Measurements from ENCODE around the gene GLG1.
"Not testable (repeated sequence)": the region's sequence is repeated elsewhere in the genome, so short reads cannot be mapped to it uniquely, and the experiment has no call there.

The GLG1 gene

DNA sequence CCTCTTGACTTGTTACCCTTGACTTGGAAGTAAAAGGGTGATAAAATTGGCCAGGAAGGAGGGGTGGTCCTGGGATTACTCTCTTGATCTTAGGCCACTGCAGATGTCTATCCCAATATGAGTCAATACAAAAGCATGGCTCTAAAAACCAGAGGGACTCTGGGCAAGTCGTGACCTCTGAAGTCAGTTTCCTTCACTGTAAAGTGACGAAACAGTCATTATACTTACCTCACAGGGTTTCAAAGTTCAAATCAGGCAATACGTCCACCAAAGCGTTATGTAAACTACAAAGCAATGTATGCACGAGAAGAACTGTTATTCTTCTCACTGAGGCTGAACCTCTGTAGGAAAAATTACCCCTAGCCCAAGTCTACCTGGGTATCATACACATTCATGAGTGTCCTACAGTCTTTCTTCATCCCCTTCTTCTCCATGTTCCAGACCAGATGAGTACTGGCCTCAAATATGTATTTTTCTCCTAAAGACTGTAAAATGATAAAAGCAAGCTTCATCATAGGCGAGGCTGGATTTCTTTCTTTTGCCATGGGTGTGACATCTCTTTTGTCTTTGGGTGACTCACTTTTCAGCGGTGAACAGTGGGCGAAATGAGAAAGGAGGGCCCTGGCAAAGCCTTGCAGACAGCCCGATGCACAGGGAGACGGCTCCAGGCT, 151.2 kb downstream of the GLG1 start:
- TF ChIP-seq POLR2A (IDR thresholded peaks at IDR 0.05; ENCODE audit: low read depth, low read length) (no peak), TAF1 (IDR thresholded peaks at IDR 0.05; ENCODE audit: borderline replicate concordance, low read depth, low read length) (no peak), POLR2AphosphoS5 (IDR thresholded peaks at IDR 0.05; ENCODE audit: low read depth, low read length) (no peak)
- no peak for DNase-seq (ENCODE audit: insufficient read length)
- no peak for FAIRE-seq

GRCh38 chr16:74455213-74455612, 151.7 kb downstream of the GLG1 start:
- DNase-seq (ENCODE audit: insufficient read length) = no peak
- TF ChIP-seq POLR2AphosphoS5 (IDR thresholded peaks at IDR 0.05; ENCODE audit: low read depth, low read length) = no peak
- no peak for TF ChIP-seq TAF1 (IDR thresholded peaks at IDR 0.05; ENCODE audit: borderline replicate concordance, low read depth, low read length)
- TF ChIP-seq POLR2A (IDR thresholded peaks at IDR 0.05; ENCODE audit: low read depth, low read length) = no peak
- FAIRE-seq = no peak

DNA sequence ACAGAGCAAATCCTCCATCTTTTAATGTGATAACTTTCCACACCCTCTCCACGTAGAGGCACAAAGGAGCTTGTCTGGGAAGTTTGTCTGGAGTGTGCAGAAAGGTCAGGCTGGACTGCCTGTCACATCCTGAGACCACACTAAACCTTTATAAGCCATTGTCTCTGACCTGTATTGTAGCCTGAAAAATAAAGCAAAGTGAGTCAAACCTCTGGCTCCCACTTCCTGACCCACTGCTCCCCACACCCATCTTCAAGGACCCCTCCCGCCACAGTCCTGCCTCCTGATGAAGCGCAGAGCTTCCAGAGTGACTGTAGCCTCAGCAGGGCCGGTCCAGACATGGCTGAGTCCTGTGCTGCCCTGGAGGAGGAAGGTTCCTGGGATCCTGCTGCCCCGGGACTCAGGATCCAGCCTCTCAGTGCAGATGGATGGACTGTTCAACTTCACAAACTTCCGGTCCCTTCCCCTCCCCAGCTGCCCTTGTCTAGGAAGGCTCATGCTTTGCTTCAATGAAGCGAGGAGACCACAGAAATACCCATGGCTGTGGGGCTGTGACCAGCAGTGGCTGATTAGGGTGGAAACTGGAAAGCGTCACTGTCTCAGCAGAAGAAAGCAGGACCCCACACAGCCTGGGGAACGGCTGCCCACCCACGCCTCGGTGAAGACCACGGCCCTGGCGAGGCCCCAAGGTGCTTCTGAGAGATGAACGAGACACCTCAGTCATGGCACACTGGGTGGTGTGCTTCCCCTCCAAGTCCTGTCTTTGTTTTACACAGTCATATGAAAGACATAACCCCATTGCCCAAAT, 154.8 kb downstream of the GLG1 start:
- TF ChIP-seq POLR2A (IDR thresholded peaks at IDR 0.05; ENCODE audit: low read depth, low read length) = no peak
- no peak for TF ChIP-seq TAF1 (IDR thresholded peaks at IDR 0.05; ENCODE audit: borderline replicate concordance, low read depth, low read length)
- TF ChIP-seq POLR2AphosphoS5 (IDR thresholded peaks at IDR 0.05; ENCODE audit: low read depth, low read length) = no peak; the same call in 1 of the 2 replicates
- FAIRE-seq (no peak), DNase-seq (ENCODE audit: insufficient read length) (peak; percentile 29)

DNA sequence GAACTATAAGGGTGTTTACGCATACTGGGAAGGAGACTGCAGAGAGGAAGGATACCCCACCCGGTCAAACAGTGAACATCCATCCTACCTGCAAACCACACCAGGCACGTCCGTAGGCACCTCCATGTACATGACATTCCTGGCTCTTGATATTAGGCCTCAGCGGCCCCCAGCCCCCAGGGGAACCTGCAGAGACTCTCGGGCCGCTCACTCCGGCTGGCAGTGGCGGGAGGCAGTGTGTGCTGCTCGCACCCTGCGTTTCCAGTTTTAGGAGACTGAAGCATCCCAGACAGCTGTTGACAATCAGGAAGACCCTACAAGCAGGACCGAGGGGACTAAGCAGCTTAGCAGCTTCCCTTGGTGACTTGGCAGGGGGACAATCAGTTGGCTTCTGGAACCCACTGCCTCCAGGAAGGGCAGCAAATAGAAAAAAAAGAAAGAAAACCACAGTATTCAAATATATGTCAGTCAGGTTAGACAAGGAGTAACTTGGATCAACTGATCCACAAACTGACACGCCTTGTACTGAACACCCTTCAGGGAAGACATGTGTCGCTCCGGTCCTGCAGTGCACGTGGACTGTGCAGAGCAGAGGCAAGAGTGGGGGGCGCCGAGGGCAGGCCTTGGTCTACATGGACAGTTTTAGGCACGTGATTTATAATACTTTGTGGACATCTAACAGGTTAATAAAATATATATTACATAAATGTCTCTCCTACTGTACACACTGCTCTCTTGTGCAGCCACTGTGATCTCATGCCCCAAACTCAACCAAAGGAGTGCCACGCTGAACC, 155.8 kb downstream of the GLG1 start:
- TF ChIP-seq TAF1 (IDR thresholded peaks at IDR 0.05; ENCODE audit: borderline replicate concordance, low read depth, low read length) = no peak
- TF ChIP-seq POLR2A (IDR thresholded peaks at IDR 0.05; ENCODE audit: low read depth, low read length) = no peak
- TF ChIP-seq POLR2AphosphoS5 (IDR thresholded peaks at IDR 0.05; ENCODE audit: low read depth, low read length) = no peak
- FAIRE-seq = no peak
- no peak for DNase-seq (ENCODE audit: insufficient read length)

DNA sequence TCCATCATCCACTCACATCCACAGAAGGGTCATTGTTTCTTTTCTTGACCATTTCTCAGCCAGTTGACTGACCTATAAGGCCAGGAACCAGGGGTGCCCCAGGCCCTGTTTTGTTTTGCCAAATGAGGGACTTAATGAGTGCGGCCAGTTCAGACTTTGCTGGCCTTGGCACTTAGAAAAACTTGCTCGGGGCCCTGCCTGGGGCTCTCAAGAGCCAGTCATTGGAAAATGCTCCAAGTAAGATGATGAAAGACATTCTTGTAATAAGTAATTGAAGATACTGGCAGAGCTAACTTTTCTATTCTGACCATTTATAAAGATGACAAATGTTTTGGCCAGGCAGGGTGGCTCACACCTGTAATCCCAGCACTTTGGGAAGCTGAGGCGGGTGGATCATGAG, 156.7 kb downstream of the GLG1 start:
- DNase-seq (ENCODE audit: insufficient read length) (no peak), FAIRE-seq (no peak)
- TF ChIP-seq TAF1 (IDR thresholded peaks at IDR 0.05; ENCODE audit: borderline replicate concordance, low read depth, low read length) = no peak
- TF ChIP-seq POLR2A (IDR thresholded peaks at IDR 0.05; ENCODE audit: low read depth, low read length) = no peak
- TF ChIP-seq POLR2AphosphoS5 (IDR thresholded peaks at IDR 0.05; ENCODE audit: low read depth, low read length) = no peak

- no peak for TF ChIP-seq POLR2AphosphoS5 (IDR thresholded peaks at IDR 0.05; ENCODE audit: low read depth, low read length)
- TF ChIP-seq TAF1 (IDR thresholded peaks at IDR 0.05; ENCODE audit: borderline replicate concordance, low read depth, low read length) = no peak
- TF ChIP-seq POLR2A (IDR thresholded peaks at IDR 0.05; ENCODE audit: low read depth, low read length) = no peak
- FAIRE-seq (no peak), DNase-seq (ENCODE audit: insufficient read length) (no peak)
Observed at GRCh38 chr16:74449470-74449869, 157.4 kb downstream of the GLG1 start.

GRCh38 chr16:74448990-74449389, 157.9 kb downstream of the GLG1 start:
- FAIRE-seq = no peak
- no peak for DNase-seq (ENCODE audit: insufficient read length)
- no peak for TF ChIP-seq POLR2A (IDR thresholded peaks at IDR 0.05; ENCODE audit: low read depth, low read length)
- TF ChIP-seq TAF1 (IDR thresholded peaks at IDR 0.05; ENCODE audit: borderline replicate concordance, low read depth, low read length) = no peak
- no peak for TF ChIP-seq POLR2AphosphoS5 (IDR thresholded peaks at IDR 0.05; ENCODE audit: low read depth, low read length)

- no peak for TF ChIP-seq POLR2AphosphoS5 (IDR thresholded peaks at IDR 0.05; ENCODE audit: low read depth, low read length)
- TF ChIP-seq POLR2A (IDR thresholded peaks at IDR 0.05; ENCODE audit: low read depth, low read length) = no peak
- TF ChIP-seq TAF1 (IDR thresholded peaks at IDR 0.05; ENCODE audit: borderline replicate concordance, low read depth, low read length) = no peak
- no peak for FAIRE-seq
- no peak for DNase-seq (ENCODE audit: insufficient read length)
Observed at GRCh38 chr16:74447578-74447977, 159.3 kb downstream of the GLG1 start.

DNA sequence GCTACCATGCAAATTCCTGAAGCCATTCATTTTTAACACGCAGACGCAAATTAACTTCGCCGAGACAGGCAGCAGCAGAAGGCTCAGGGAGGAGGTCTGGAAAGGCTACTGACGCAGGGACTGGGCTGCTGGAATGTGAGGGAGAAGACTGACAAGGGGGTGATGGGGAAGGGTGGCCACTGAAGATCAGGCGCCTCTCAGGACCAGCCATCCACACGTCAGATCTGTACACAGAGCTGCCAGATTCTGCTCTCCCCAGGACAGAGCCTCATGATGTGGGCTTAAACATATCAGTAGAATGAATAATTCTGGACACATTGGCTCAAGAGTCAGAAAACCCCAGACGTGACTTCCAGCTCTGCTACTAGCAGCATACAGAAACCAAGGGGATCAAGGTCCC, 160.0 kb downstream of the GLG1 start:
- DNase-seq (ENCODE audit: insufficient read length) (no peak), FAIRE-seq (no peak)

DNA sequence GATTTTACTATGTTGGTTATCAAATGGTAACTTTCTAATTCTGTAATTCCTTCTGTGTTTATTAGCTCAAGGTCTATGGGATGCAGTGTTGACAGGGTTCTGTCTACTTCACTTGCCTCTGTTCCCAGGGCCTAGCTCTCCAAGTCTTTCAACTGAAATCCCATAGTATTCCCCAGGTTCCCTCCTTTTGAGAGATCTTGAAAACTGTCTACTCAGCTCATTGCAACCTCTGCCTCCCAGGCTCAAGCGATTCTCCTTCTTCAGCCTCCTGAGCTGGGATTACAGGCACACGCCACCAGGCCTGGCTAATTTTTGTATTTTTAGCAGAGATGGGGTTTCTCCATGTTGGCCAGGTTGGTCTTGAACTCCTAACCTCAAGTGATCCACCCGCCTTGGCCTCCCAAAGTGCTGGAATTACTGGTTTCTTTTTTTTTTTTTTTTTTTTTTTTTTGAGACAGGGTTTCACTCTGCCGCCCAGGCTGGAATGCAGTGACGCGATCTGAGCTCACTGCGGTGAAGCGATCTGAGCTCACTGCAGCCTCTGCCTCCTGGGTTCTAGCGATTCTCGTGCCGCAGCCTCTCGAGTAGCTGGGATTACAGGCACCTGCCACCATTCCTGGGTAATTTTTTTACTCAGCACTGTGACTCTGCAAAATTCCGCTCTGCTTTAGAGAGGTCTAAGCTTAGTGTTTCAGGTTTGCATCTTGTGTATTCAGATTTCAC, 163.1 kb downstream of the GLG1 start:
- DNase-seq (ENCODE audit: insufficient read length); FAIRE-seq: not testable (repeated sequence)

More for the DNA sequence above, 160.0 kb downstream of the GLG1 start:
- TF ChIP-seq POLR2AphosphoS5 (IDR thresholded peaks at IDR 0.05; ENCODE audit: low read depth, low read length) (no peak), POLR2A (IDR thresholded peaks at IDR 0.05; ENCODE audit: low read depth, low read length) (no peak), TAF1 (IDR thresholded peaks at IDR 0.05; ENCODE audit: borderline replicate concordance, low read depth, low read length) (no peak)

GRCh38 chr16:74439685-74440084, 167.2 kb downstream of the GLG1 start:
- FAIRE-seq = no peak
- TF ChIP-seq POLR2AphosphoS5 (IDR thresholded peaks at IDR 0.05; ENCODE audit: low read depth, low read length) (no peak), POLR2A (IDR thresholded peaks at IDR 0.05; ENCODE audit: low read depth, low read length) (no peak), TAF1 (IDR thresholded peaks at IDR 0.05; ENCODE audit: borderline replicate concordance, low read depth, low read length) (no peak)
- no peak for DNase-seq (ENCODE audit: insufficient read length)
